Measurements from ENCODE around the gene PTPRN.

Gene PTPRN

DNA sequence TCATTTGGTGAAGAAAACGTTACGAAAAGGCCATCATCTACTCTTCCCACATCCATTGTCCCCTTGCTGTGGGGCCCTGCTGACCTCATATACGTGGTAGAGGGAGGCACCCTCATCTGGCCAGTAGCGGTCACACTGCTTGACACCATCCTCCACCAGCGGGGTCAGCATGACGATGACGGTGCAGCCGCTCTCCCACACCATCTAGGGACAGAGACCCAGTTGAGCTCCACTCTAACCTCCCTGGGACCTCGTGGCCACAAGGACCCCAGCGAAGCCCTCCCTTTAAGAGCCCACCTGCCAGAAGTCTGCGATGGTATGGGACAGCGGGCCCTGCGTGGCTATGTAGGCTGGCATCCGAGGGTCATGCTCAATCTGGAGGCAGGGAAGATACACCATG is 13.1 kb downstream of the PTPRN start:
- no peaks in the 10 kb centered on the region for H3K36me3 ChIP-seq (ENCODE audit: control insufficient read depth, insufficient read depth, low read length)
- H3K27ac ChIP-seq (ENCODE audit: insufficient read depth, low read depth, low read length, poor library complexity, severe bottlenecking) = no peak overlapping the region
- H3K4me1 ChIP-seq (ENCODE audit: control insufficient read depth, insufficient read depth, low read length) = peaks cover 28% of the 10 kb centered on the region
- no peak overlapping the region for H3K4me3 ChIP-seq (ENCODE audit: insufficient read depth, low read depth, low read length)
- peaks cover 22% of the 10 kb centered on the region for H3K27me3 ChIP-seq (ENCODE audit: control insufficient read depth, insufficient read depth, low read length, poor library complexity, severe bottlenecking)
- H3K9me3 ChIP-seq (ENCODE audit: control insufficient read depth, low read length) = no peaks in the 10 kb centered on the region
- WGBS, 2 experiments = 89 to 93% methylated on average over 14 of the region's 14 CpGs

DNA sequence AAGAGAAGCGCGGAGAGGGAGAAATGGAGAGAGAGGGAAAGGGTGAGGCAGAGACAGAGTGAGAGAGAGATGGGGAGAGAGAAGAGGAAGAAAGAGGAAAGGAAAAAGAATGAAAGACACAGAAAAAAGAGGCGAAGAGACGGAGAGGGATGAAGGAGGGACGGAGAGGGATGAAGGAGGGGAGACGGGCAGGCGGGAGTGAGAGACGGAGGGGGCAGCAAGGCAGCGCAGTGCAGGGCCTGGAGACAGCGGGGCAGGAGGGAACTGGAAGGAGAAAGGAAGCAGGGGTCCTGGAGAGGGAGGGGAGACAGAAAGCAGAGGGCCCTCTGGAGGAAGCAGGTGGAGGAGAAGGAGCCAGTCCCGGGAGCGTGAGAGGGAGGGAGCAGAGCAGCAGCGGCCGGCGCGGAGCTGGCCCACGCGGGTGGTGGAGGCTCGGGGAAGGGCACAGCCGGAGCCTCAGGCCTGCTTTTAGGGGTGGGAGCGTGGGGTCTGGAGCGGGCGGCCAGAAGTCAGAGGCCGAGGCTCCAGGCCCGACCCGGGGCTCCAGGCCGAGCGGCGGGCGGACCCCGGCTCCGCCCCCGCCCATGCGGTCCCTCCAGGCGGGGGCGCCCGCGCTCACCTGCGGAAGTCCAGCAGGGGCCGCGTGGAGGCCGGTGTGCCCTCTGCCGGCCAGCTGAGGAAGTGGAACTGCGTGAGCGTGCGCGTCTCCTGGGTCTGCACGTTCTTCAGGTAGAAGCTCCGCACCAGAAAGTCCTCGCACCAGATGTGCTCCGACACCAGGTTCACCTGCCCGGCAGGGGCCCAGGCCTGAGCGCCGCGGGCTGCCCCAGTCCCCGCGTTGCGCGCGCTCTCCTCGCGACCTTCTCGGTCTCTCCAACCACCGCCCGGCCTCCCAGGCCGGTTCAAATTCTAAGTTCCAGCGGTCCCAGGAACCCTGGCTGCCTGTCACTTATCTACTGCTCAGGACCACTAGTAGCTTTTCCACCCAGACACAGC is 14.5 kb downstream of the PTPRN start:
- H3K27ac ChIP-seq (ENCODE audit: insufficient read depth, low read depth, low read length, poor library complexity, severe bottlenecking) = no peak overlapping the region
- H3K36me3 ChIP-seq (ENCODE audit: control insufficient read depth, insufficient read depth, low read length) = no peaks in the 10 kb centered on the region
- peaks cover 22% of the 10 kb centered on the region for H3K27me3 ChIP-seq (ENCODE audit: control insufficient read depth, insufficient read depth, low read length, poor library complexity, severe bottlenecking)
- H3K4me1 ChIP-seq (ENCODE audit: control insufficient read depth, insufficient read depth, low read length) = peaks cover 14% of the 10 kb centered on the region
- H3K4me3 ChIP-seq (ENCODE audit: insufficient read depth, low read depth, low read length) = peak overlapping the region; percentile 54
- WGBS, 2 experiments = 5 to 6% methylated on average over 67 of the region's 67 CpGs
- H3K9me3 ChIP-seq (ENCODE audit: control insufficient read depth, low read length) = no peaks in the 10 kb centered on the region

DNA sequence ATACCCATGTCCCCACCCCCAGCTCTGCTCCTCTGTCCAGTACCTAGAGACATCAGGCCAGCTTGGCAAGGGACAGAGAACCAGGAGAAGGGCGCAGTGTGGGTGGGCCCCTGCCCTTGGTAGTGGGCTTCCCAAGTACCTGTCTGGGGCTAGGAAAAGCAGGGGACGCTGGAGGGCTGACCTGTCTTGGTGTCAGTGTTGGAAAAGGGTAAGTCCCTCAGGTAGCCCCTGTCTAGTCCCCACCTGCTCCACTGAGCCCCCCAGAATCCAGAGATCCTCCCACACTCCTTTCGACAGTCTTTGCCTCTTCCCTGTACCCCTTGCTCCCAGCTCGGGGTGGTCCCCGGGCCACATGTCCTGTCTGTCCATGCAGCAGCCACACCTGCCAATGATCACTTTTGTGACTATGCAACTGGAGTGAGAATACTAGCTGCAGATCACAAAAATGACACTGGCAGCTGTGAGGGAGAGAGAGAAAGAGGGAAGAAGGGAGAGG is 15.4 kb downstream of the PTPRN start:
- Histone ChIP-seq H3K4me3 (ENCODE audit: insufficient read depth, low read depth, low read length) (peak overlapping the region; percentile 54), H3K36me3 (ENCODE audit: control insufficient read depth, insufficient read depth, low read length) (no peaks in the 10 kb centered on the region), H3K27me3 (ENCODE audit: control insufficient read depth, insufficient read depth, low read length, poor library complexity, severe bottlenecking) (peaks cover 22% of the 10 kb centered on the region), H3K4me1 (ENCODE audit: control insufficient read depth, insufficient read depth, low read length) (peaks cover 6% of the 10 kb centered on the region), H3K9me3 (ENCODE audit: control insufficient read depth, low read length) (no peaks in the 10 kb centered on the region), H3K27ac (ENCODE audit: insufficient read depth, low read depth, low read length, poor library complexity, severe bottlenecking) (no peak overlapping the region)
- WGBS, 2 experiments = 90 to 91% methylated on average over 5 of the region's 5 CpGs

- H3K27me3 ChIP-seq (ENCODE audit: control insufficient read depth, insufficient read depth, low read length, poor library complexity, severe bottlenecking) = peaks cover 22% of the 10 kb centered on the region
- H3K36me3 ChIP-seq (ENCODE audit: control insufficient read depth, insufficient read depth, low read length) = no peaks in the 10 kb centered on the region
- H3K4me1 ChIP-seq (ENCODE audit: control insufficient read depth, insufficient read depth, low read length) = peaks cover 6% of the 10 kb centered on the region
- H3K27ac ChIP-seq (ENCODE audit: insufficient read depth, low read depth, low read length, poor library complexity, severe bottlenecking) = no peak overlapping the region
- 93 to 94% methylated on average over 9 of the region's 9 CpGs for WGBS, 2 experiments
- H3K4me3 ChIP-seq (ENCODE audit: insufficient read depth, low read depth, low read length) = no peak overlapping the region
- H3K9me3 ChIP-seq (ENCODE audit: control insufficient read depth, low read length) = no peaks in the 10 kb centered on the region
Measured at GRCh38 chr2:219292616-219293015, 16.6 kb downstream of the PTPRN start.

- peaks cover 22% of the 10 kb centered on the region for H3K27me3 ChIP-seq (ENCODE audit: control insufficient read depth, insufficient read depth, low read length, poor library complexity, severe bottlenecking)
- no peaks in the 10 kb centered on the region for H3K9me3 ChIP-seq (ENCODE audit: control insufficient read depth, low read length)
- peaks cover 6% of the 10 kb centered on the region for H3K4me1 ChIP-seq (ENCODE audit: control insufficient read depth, insufficient read depth, low read length)
- 86 to 88% methylated on average over 4 of the region's 4 CpGs for WGBS, 2 experiments
- no peak overlapping the region for H3K27ac ChIP-seq (ENCODE audit: insufficient read depth, low read depth, low read length, poor library complexity, severe bottlenecking)
- H3K4me3 ChIP-seq (ENCODE audit: insufficient read depth, low read depth, low read length) = no peak overlapping the region
- H3K36me3 ChIP-seq (ENCODE audit: control insufficient read depth, insufficient read depth, low read length) = no peaks in the 10 kb centered on the region
Measured at GRCh38 chr2:219291910-219292490, 17.2 kb downstream of the PTPRN start.

- no peaks in the 10 kb centered on the region for H3K36me3 ChIP-seq (ENCODE audit: control insufficient read depth, insufficient read depth, low read length)
- H3K9me3 ChIP-seq (ENCODE audit: control insufficient read depth, low read length) = no peaks in the 10 kb centered on the region
- peaks cover 18% of the 10 kb centered on the region for H3K27me3 ChIP-seq (ENCODE audit: control insufficient read depth, insufficient read depth, low read length, poor library complexity, severe bottlenecking)
- H3K27ac ChIP-seq (ENCODE audit: insufficient read depth, low read depth, low read length, poor library complexity, severe bottlenecking) = no peak overlapping the region
- H3K4me1 ChIP-seq (ENCODE audit: control insufficient read depth, insufficient read depth, low read length) = peaks cover 10% of the 10 kb centered on the region
- 85 to 89% methylated on average over 7 of the region's 7 CpGs for WGBS, 2 experiments
- no peak overlapping the region for H3K4me3 ChIP-seq (ENCODE audit: insufficient read depth, low read depth, low read length)
Measured at GRCh38 chr2:219291394-219291793, 17.8 kb downstream of the PTPRN start.

- Histone ChIP-seq H3K27ac (ENCODE audit: insufficient read depth, low read depth, low read length, poor library complexity, severe bottlenecking) (no peak overlapping the region), H3K9me3 (ENCODE audit: control insufficient read depth, low read length) (no peaks in the 10 kb centered on the region)
- 91 to 92% methylated on average over 16 of the region's 16 CpGs for WGBS, 2 experiments
Measured at GRCh38 chr2:219290381-219291171, 18.6 kb downstream of the PTPRN start.

DNA sequence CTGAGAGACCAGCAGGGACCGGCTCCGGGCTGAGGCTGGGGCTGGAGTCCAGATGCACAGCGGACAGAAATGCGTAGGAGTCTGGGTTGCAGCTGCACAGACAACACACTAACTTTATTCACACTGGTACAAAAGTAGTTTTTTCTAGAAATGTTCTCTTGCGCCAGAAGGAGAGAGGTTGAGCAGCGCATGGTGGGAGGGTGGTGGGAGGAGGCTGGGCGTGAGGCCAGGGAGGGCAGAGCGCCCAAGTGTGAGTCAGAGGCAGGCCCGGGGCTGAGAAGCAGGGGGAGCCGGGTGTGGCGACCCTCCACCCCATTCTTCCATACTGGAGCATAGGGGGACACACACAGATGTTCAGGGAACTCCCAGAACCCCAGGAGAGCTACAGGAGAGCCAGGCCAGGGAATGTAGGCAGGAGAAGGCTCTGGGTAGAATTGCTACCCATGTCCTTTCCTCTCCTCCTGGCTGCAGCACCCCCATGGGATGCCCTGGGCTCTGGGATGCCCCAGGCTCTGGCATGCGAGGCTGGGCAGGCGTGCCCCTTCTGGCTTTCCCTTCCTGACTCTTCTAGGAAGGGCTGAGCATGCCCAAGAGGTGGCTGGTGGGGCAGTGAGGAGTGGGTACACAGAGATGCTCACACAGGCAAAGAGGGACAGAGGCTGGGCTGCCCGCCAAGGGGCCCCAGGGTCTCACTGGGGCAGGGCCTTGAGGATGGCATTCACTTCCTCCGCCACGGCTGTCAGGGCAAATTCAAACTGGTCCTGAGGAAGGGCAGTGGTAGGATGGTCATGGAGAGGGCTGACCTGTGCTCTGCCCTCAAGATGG is 19.5 kb downstream of the PTPRN start:
- H3K4me3 ChIP-seq (ENCODE audit: insufficient read depth, low read depth, low read length) = no peak overlapping the region

More at GRCh38 chr2:219290381-219291171, 18.6 kb downstream of the PTPRN start:
- Histone ChIP-seq H3K27me3 (ENCODE audit: control insufficient read depth, insufficient read depth, low read length, poor library complexity, severe bottlenecking) (peaks cover 16% of the 10 kb centered on the region), H3K4me3 (ENCODE audit: insufficient read depth, low read depth, low read length) (no peak overlapping the region), H3K36me3 (ENCODE audit: control insufficient read depth, insufficient read depth, low read length) (no peaks in the 10 kb centered on the region), H3K4me1 (ENCODE audit: control insufficient read depth, insufficient read depth, low read length) (peaks cover 14% of the 10 kb centered on the region)

GRCh38 chr2:219289195-219289536 is 20.0 kb downstream of the PTPRN start:
- H3K9me3 ChIP-seq (ENCODE audit: control insufficient read depth, low read length) = no peaks in the 10 kb centered on the region
- H3K27me3 ChIP-seq (ENCODE audit: control insufficient read depth, insufficient read depth, low read length, poor library complexity, severe bottlenecking) = peaks cover 7% of the 10 kb centered on the region
- H3K36me3 ChIP-seq (ENCODE audit: control insufficient read depth, insufficient read depth, low read length) = no peaks in the 10 kb centered on the region
- H3K4me3 ChIP-seq (ENCODE audit: insufficient read depth, low read depth, low read length) = no peak overlapping the region
- 86% methylated on average over 6 of the region's 6 CpGs for WGBS, 2 experiments
- H3K4me1 ChIP-seq (ENCODE audit: control insufficient read depth, insufficient read depth, low read length) = peaks cover 11% of the 10 kb centered on the region
- H3K27ac ChIP-seq (ENCODE audit: insufficient read depth, low read depth, low read length, poor library complexity, severe bottlenecking) = no peak overlapping the region

More for the DNA sequence above, 19.5 kb downstream of the PTPRN start:
- H3K9me3 ChIP-seq (ENCODE audit: control insufficient read depth, low read length) = no peaks in the 10 kb centered on the region
- H3K4me1 ChIP-seq (ENCODE audit: control insufficient read depth, insufficient read depth, low read length) = peaks cover 14% of the 10 kb centered on the region
- no peak overlapping the region for H3K27ac ChIP-seq (ENCODE audit: insufficient read depth, low read depth, low read length, poor library complexity, severe bottlenecking)
- WGBS, 2 experiments = 88% methylated on average over 16 of the region's 16 CpGs
- peaks cover 8% of the 10 kb centered on the region for H3K27me3 ChIP-seq (ENCODE audit: control insufficient read depth, insufficient read depth, low read length, poor library complexity, severe bottlenecking)
- no peaks in the 10 kb centered on the region for H3K36me3 ChIP-seq (ENCODE audit: control insufficient read depth, insufficient read depth, low read length)
